GM18858 (cell line): ENCODE results near the gene WWC2.
A peak's percentile ranks its signal among the peaks of the same experiment; 100 is the strongest.
"Not testable (repeated sequence)": the region's sequence is repeated elsewhere in the genome, so short reads cannot be mapped to it uniquely, and the experiment has no call there.

ENCODE experiments used
- ATAC-seq: cut with Tn5 transposase; IDR thresholded peaks from one replicate; pipeline ENCODE4 v1.9.1; 2021; ENCODE audit not compliant: unreplicated experiment

WWC2 gene

DNA sequence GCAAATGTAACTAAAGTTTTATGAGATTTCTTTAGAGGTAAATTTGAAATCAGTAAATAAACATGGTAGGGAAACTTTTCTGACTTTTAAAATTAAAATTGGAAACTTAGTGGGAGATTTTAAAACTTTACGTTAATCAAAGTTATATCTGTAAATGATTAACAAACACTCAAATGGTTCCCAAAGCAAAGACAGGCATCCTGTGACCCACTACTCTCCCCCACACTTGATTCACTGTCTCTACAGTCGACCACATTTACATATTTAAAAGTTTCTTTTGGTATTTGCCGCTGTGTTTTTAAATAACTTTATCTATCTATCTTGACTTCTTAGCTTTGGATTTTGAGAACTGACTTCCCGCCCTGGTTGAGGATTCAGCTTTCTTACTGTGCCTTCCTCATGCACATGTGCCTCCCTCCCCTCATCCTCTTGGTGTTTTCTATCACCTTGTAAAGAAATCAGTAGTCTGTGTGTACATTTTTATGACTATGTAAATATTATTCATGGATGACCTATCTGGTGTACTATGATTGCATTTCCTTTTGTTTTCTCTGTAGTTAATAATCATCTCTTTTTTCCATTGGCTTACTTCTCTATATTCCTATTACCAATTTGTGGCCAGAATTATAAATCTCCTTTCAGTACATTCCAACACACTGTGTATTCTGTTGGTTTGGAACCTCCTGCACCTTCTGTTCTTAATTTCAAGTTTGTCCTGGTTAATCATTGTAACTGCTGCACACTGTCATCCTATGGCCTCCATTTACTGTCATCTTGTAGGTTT, 72.6 kb downstream of the WWC2 start:
- ATAC-seq, result no peak

DNA sequence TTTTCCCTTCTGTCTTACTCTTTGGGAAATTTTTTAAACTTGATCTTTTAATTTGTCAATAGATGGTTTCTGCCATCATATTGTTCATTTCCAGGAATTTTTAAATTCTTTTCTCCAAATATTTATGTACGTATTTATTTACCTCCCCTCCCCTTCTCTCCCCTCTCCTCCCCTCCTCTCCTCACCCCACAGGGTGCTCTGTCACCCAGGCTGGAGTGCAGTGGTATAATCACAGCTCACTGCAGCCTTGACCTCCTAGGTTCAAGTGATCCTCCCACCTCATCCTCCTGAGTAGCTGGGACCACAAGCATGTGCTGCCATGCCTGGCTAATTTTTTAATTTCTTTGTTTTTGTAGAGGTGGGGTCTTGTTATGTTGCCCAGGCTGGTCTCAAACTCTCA, 73.8 kb downstream of the WWC2 start:
- no peak for ATAC-seq

DNA sequence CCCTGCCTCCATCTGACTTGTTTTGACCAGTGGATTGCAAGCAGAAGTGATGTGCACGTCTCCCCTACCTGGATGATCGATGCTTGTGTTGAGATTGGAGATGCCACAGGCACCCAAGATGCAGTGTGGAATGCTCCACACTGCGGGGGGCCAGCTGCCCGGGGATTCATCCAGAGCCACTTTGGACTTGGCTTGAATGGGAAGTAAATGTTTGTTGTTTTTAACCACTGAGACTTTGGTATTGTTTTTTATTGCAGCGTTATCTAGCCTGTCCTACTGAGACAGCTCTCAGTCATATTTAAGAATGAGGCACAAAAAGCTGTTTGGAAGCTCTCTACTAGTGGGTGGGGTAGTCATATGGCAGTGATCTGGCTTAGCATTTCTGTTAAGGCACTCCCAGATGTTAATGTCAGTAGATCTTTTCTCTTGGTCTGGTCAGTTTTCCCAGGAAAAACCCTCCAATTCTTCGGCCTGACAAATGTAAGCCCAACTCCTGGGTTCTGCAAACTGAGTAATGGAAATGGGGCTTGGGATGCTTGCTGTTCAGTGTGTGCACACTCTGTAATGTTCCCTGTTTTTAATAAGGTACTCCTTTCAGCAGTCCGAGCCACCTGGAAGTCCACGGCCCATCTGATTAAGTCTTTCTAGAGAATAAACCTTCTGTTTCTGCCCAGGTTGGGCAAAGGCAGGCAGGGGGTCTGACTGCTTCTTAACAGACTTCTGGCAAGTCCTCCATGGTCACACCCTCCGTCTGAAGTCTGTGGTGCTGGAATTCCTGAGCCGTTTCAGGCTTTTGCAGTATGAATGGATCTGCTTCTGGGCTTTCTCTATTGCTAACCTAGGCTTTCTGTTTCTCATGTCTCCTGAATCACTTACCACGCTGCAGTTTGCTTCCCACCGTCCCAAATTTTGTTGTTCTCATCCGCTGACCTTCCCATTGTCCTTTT, 74.8 kb downstream of the WWC2 start:
- ATAC-seq, result no peak

DNA sequence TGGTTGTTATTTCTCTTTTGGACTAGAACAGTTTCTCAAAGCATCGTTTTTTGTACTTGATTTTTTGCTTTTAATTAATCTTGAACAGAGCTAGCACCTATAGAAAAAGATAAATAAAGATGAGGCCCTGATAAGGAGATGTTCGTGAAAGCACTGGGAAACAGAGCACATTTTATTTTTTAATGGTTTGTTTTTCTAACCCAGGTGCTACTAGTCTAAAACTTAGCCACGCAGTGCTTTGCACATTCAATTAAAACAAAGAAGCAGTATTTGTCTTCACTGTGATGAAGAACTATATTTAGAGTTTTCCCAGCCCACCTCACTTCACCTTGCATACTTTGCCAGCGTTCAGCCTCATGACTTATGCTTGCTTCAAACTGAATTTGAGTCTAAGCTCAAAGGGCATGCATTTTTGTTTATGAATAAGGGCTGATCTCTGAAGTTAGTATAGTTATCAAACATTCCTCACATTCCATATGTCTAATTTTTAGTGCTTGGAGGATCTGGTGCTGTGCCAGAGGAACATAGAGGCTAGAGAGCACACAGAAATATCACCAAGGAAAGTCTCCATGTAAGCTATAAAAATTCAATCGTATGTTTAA, 76.7 kb downstream of the WWC2 start:
- no peak for ATAC-seq

DNA sequence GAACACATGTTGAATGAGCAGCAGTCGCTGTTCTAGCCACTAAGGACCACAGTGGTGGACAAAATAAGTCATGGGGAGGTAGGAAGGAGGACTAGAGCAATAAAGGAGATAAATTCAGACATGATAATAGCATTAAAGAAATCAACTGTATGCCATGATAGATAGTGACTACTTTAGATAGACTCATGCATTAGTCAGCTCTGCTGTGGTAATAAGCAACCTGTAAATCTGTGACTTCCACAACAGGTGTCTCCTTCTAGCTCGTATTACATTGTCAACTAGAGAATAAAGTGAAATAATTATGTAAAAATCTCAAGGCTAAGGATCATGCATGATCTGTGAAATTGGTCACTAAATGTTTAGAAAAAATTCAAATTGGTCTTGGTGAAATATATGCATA, 77.9 kb downstream of the WWC2 start:
- ATAC-seq, result no peak

DNA sequence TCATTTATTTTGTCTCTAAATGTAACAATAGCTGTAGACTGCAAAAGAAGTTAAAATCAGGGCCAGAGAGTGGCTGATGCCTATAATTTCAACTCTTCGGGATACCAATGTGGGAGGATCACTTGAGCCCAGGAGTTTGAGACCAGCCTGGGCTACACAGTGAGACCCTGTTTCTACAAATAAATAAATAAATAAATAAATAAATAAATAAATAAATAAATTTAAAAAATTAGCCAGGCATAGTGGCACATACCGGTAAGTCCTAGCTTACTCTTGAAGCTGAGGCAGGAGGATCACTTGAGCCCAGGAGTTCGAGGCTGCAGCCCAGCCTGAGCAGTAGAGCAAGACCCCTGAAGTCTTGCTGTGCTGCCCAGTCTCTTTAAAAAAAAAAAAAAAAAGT, 79.1 kb downstream of the WWC2 start:
- ATAC-seq, result no peak

DNA sequence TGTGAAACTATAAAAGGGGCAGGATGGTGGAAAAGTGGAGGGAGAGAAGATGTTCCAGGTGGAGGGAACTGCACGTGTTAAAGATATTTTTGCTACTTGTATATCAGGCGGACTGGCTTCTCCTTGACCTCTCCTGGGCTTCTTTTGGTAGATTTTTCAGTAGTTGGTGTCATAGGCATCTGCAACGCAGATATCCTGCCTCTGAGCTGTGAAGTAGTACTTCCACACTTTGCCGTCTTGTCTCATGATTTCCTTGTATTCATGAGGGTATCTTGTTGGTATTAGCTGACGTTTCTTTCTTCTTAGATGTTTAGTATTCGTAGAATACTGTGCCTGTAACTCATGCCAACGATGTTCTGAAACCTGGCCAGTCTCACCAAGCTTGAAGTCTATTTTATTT, 81.0 kb downstream of the WWC2 start:
- no peak for ATAC-seq

DNA sequence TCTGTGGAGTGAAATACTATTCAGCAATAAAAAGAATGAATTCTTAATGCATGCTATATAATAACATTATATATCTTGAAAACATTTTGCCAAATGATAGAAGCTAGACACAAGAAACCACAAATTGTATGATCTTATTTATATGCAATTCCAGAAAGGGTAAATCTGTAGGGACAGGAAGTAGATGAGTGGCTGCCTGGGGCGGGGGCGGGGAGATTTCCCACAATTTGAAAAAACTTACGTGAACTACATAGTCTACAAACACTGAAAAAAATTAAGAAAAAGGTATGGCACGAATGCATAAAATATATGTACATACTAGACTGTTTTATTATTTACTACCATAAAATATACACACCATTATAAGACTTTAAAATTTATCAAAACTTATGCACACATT, 81.6 kb downstream of the WWC2 start:
- no peak for ATAC-seq

DNA sequence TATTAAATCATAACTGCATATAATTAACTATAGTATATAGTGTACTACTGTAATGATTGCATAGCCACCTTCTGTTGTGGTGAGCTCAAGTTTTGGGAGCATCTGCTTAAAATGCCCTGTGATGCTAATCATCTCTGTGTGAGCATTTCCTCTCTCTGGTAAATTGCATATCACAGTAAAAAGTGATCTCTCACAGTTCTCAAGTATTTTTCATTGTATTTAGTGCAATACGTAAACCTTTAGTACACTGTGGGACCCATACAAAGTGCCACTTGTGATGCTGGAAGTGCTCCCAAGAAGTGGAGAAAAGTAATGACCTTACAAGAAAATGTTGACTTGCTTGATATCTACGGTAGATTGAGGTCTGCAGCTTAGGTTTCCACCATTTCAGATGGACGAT, 82.0 kb downstream of the WWC2 start:
- ATAC-seq, result no peak

DNA sequence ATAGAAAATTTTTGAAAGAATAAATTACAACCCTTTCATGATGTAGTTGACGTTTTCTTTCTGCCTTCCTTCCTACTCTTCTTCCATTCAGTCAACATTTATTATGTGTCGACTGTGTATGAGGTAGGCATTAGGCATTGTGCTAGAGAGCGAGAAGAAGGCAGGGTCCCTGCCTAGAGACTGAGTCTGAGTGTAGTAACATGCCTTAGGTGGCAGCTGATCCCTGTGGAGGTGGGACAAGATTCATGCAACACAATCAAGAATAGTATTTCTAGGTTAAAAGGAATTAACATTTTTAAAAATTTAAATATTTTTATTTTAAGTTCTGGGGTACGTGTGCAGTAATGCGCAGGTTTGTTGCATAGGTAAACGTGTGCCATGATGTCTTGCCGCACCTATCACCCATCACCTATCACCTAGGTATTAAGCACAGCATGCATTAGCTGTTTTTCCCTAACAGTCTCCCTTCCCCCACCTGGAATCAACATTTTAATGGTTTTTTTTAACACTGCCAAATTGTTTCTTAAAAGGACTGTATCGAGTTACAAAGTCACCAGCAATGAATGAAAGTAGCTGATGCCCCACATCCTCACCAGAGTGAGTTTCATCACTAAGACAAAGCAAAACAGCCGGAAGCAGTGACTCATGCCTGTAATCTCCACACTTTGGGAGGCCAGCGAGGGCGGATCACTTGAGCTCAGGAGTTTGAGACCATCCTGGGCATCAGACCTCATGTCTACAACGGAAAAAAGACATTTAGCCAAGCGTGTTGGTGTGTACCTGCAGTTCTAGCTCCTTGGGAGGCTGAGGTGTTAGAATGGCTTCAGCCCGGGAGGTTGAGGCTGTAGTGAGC, 84.0 kb downstream of the WWC2 start:
- no peak for ATAC-seq

DNA sequence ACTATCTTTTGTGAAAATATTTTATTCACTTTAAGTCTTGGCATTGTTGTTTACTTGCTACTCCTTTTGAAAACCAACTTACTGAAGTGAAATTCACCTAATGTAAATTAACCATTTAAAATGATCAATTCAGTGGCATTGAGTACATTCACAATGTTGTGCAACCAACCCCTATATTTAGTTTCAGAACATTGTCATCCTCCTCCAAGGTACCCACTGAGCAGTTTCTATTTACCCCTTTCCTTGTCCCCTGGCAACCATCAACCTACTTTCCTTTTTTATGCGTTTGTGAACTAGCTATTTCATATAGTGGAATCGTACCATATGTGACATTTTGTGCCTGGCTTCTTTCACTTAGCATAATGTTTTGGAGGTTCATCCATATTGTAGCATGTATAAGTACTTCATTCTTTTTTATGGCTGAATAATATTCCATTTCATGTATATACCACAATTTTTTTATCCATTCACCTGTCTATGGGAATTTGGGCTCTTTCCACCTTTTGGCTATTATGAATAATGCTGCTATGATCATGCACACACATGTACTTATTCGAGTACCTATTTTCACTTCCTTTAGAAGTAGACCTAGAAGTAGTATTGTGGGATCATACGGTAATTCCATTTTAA, 85.0 kb downstream of the WWC2 start:
- no peak for ATAC-seq

DNA sequence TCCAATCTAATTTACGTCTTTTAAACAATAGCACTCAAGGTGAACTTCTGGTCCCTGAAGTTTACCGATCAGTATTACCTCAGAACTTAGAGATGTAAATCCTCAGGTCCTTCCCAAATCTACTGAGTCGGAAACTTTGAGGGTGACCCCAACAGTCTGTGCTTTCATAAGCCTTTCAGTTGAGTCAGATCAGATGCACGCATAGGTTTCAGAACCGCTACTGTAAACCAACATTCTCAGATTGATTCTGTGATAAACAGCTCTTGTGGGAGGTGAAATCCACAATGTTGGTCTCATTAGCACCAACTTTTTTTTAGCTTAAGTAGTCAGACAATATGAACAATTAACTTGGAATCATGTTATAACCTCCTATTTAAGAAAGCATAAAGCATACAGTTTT, 86.0 kb downstream of the WWC2 start:
- peak; percentile 51 for ATAC-seq

DNA sequence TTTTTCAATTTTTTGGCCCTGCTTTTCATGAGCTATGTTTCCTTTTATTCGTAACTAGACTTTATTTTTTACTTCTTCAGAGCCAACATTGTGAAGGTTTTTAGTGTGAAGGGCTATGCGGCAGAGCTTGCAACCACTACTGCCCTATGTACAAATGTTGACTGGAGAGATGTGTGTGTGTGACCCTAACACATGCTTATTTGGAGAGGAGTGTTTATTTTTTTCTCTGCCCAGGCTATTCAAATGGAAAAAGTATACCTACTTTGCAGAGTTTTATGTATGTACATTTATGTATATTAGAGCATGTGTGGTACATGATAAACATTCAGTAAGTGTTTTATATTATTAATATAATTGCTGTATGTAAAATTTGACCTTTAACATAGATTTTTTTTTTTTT, 86.5 kb downstream of the WWC2 start:
- no peak for ATAC-seq

DNA sequence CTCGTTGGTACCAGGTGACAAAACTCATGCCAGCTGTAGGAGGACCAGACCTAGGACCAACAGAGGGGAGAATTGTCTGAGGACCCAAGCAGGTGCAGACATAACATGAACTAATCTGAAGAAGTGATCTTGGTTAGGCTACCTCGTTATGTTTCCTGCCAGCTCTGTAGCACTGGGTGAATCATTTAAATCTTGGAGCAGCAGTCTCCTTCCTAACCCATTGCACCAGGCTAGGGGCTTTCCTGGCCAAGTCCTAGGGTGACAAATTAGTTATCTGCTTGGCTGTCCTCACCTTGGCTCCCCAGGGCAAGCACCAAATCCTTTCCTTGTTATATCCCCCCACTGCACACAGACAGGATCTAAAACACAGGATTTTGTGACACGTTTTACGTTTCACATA, 87.8 kb downstream of the WWC2 start:
- ATAC-seq, result no peak

DNA sequence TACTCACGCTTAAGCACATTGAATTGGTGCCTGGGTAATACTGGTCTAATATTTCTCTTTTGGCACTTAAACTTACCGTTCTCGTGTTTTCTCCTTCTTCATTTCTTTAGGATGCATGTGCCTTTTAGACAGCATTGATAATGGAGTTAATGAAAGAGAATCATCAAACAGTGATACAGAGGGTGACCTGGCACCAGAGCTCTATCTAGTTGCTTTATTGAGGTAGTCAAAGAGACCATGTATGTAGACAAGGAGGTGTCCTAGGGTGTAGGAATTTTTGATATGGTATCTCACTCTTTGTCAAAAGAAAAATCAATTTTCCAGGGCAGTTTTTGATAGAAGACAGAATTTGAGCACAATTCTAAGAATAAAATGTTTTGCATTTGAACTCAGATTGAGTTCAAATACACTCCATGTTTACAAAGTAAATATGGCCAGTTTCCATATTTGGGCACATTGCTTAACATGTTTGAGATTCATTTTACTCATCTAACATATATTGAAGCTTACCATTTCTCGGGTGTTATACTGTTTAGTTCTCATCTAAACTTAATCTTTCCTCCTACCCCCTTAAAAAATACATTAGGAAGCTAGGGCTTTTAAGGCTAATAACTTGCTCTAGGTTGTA, 92.0 kb downstream of the WWC2 start:
- ATAC-seq, result no peak

DNA sequence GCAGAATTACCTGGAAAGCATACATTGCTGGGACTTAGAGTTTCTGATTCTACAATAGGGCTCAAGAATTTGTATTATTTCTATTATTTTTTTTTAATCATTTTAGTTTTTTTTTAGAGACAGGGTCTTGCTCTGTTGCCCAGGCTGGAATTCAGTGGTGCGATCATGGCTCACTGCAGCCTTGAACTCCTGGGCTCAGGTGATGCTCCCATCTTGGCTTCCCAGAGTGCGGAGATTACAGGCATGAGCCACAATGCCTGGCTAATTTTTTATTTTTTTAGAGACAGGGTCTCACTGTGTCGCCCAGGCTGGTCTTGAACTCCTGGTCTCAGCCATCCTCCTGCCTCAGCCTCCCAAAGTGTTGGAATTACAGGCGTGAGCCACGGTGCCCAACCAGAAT, 92.6 kb downstream of the WWC2 start:
- no peak for ATAC-seq

DNA sequence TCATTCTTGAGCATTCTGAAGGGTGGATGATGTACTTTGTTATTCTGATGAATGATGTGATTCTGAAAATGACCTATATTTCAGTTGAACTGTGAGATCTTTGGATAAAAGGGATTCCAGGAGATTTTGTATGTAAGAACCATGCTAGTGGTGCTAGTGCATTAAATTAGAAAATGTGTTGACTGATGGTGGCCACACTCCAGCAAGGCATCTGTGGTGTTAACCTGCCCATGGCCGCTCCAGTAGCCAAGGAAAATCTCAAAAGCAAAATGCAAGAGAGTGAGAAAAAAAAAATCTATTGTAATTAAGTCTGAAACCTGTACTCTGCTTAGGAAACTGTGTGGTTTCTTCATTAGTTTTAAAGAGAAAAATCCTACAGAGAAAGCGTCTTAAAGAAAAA, 93.5 kb downstream of the WWC2 start:
- no peak for ATAC-seq

DNA sequence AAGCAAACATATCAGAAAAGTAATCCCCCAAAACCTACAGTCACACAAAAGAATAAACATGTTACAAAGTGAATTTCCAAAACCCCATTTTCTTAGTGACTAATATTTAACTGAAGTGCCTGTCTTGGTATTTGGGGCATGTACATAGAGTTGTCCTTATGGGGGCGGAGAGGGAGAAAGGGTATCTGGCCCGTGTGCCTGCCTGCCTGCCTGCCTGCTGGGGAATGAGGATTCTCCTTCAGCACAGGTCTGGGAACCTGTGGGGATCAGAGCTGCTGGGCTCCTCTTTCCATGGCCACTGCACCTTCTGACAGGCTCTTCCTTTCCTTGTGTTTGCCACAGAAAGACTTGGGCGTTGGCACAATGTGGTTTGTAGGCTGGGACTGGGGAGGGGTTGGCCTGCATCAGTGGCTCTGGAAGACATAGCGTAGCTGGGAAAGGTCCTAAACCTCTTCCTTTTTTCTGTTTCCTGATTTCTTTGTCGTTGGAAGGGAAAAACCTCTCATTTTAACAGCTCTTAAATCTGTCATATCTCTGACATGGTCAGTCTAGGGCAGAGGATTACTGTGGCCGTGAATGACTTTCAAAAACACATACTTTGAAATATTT, 94.8 kb downstream of the WWC2 start:
- ATAC-seq, result not testable (repeated sequence)

DNA sequence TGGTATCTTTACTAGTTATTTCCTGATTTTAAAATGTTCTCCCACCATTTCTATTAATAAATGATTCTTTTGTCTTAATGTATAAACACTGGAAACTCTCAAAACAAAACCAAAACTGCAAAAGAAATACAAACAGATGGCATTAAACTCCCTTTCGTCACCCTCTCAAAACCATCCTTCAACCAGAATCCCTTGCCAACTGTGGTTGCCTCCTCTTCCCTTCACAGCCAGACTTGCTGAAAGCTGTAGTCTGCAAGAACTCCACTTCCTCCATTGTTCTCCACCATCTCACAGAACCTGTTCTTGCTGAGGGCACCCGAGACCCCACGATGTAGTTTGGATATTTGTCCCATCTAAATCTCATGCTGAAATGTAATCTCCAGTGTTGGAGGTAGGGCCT, 96.5 kb downstream of the WWC2 start:
- no peak for ATAC-seq

DNA sequence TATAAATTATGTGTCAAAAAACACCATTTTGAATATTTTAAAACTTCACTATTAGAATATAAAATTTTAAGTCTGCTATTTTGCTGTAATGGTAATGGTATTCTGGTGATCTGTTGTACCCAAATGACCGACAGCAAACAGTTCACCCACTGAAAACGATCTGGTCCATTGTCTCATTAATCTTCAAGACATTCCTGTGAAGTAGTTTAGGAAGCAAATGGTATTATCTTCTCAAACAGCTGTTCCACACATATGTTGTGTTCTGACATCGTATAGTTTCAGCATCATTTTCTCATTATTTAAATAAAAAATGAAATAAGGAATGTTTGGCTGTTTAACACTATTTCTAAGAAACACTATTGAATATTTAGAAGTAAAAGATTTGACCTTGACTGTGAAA, 98.1 kb downstream of the WWC2 start:
- ATAC-seq, result no peak
